NCI-H510A treated with DMSO at 0.1 percent for 48 hours (cell line): ENCODE measurements around the gene ITPKB.
A peak's percentile ranks its signal among the peaks of the same experiment; 100 is the strongest.

ENCODE experiments used
- DNase-seq: peaks from one replicate; lab custom pipeline; 2025; lab: John Stamatoyannopoulos, UW

Gene ITPKB

GRCh38 chr1:226637147-226637935 lies 101.7 kb downstream of the ITPKB start:
- DNase-seq: no peak

- DNase-seq: no peak
These were observed 102.3 kb downstream of the ITPKB start for GRCh38 chr1:226636847-226637096.

- no peak for DNase-seq
These were observed 103.6 kb downstream of the ITPKB start for GRCh38 chr1:226635456-226635941.

GRCh38 chr1:226634611-226635246 lies 104.4 kb downstream of the ITPKB start:
- DNase-seq: no peak

GRCh38 chr1:226634166-226634588 lies 104.9 kb downstream of the ITPKB start:
- peak; percentile 54 for DNase-seq

- no peak for DNase-seq
These were observed 105.4 kb downstream of the ITPKB start for GRCh38 chr1:226633541-226634165.

- no peak for DNase-seq
These were observed 106.1 kb downstream of the ITPKB start for GRCh38 chr1:226632922-226633351.

GRCh38 chr1:226632169-226632879 lies 106.8 kb downstream of the ITPKB start:
- no peak for DNase-seq

- no peak for DNase-seq
These were observed 107.7 kb downstream of the ITPKB start for GRCh38 chr1:226631229-226632000.

- DNase-seq: no peak
These were observed 108.5 kb downstream of the ITPKB start for GRCh38 chr1:226630592-226630991.

GRCh38 chr1:226629896-226630550 lies 109.1 kb downstream of the ITPKB start:
- DNase-seq: no peak

- DNase-seq: no peak
These were observed 109.7 kb downstream of the ITPKB start for GRCh38 chr1:226629210-226629895.

GRCh38 chr1:226628612-226629155 lies 110.4 kb downstream of the ITPKB start:
- no peak for DNase-seq

GRCh38 chr1:226627924-226628611 lies 111.0 kb downstream of the ITPKB start:
- no peak for DNase-seq

GRCh38 chr1:226627050-226627755 lies 111.9 kb downstream of the ITPKB start:
- no peak for DNase-seq

- DNase-seq: peak; percentile 26
These were observed 112.5 kb downstream of the ITPKB start for GRCh38 chr1:226626577-226626956.

- no peak for DNase-seq
These were observed 113.1 kb downstream of the ITPKB start for GRCh38 chr1:226625832-226626576.

- DNase-seq: no peak
These were observed 113.8 kb downstream of the ITPKB start for GRCh38 chr1:226625326-226625725.
